CD4-positive, CD25-positive, alpha-beta regulatory T cell (primary cell): ENCODE measurements around the gene FSD2. TPM values are rescaled to one million over a fixed set of nuclear protein-coding genes. Genes with fewer than 3 reads are reported as not detected.

Experiments used
- ATAC-seq, 2 donors: fragments of 150-1000 bp; cut with Tn5 transposase; one replicate each; pipeline ENCODE4 v1.10.0; 2021; ENCODE audit warnings: low read depth in 2 of 2, moderate number of reproducible peaks in 2 of 2, moderate library complexity in 1 of 2
- DNase-seq, 3 donors: peaks; one replicate each; pipeline versions ENCODE4 v3.0.0 to v3.0.0-alpha.2; 2012 to 2022; ENCODE audit warnings: mixed read lengths in 1 of 3
- H3K27ac ChIP-seq: one replicate; pipeline ENCODE4 v1.7.0; 2013; ENCODE audit warnings: mild to moderate bottlenecking, low read length; ENCODE audit not compliant: insufficient read depth, poor library complexity, severe bottlenecking
- H3K27me3 ChIP-seq: one replicate; pipeline ENCODE4 v1.7.0; 2013; ENCODE audit warnings: low read length; ENCODE audit not compliant: control insufficient read depth, insufficient read depth
- H3K36me3 ChIP-seq: one replicate; pipeline ENCODE4 v1.7.0; 2013; ENCODE audit warnings: mild to moderate bottlenecking, low read length, moderate library complexity; ENCODE audit not compliant: control insufficient read depth, insufficient read depth
- H3K4me1 ChIP-seq: 2 replicates; pipeline ENCODE4 v1.7.0; 2013; ENCODE audit warnings: mild to moderate bottlenecking, low read length; ENCODE audit not compliant: insufficient read depth, control insufficient read depth, poor library complexity, severe bottlenecking
- H3K4me3 ChIP-seq: one replicate; pipeline ENCODE4 v1.7.0; 2013; ENCODE audit warnings: low read depth, mild to moderate bottlenecking, low read length, moderate library complexity
- H3K9me3 ChIP-seq, 2 experiments: 1 replicate in 1 of 2; 2 replicates in 1 of 2; pipeline ENCODE4 v1.7.0; 2013; ENCODE audit warnings: low read length in 2 of 2, mild to moderate bottlenecking in 1 of 2, moderate library complexity in 1 of 2; ENCODE audit not compliant: control insufficient read depth in 2 of 2
- H3K27ac Mint-ChIP-seq, 3 donors: one replicate each; pipeline ENCODE4 v1.8.0; 2020 to 2022; ENCODE audit warnings: mild to moderate bottlenecking in 3 of 3, mixed read lengths in 3 of 3, moderate library complexity in 2 of 3
- H3K27me3 Mint-ChIP-seq: one replicate; pipeline ENCODE4 v1.8.0; 2022; ENCODE audit warnings: mild to moderate bottlenecking, mixed read lengths
- H3K36me3 Mint-ChIP-seq: one replicate; pipeline ENCODE4 v1.8.0; 2020; ENCODE audit warnings: mixed read lengths
- H3K4me1 Mint-ChIP-seq, 4 donors: one replicate each; pipeline ENCODE4 v1.8.0; 2020 to 2022; ENCODE audit warnings: mixed read lengths in 4 of 4, mild to moderate bottlenecking in 1 of 4
- H3K4me3 Mint-ChIP-seq, 4 donors: one replicate each; pipeline ENCODE4 v1.8.0; 2020 to 2022; ENCODE audit warnings: mild to moderate bottlenecking in 4 of 4, mixed read lengths in 4 of 4, moderate library complexity in 3 of 4
- H3K9me3 Mint-ChIP-seq, 7 donors: one replicate each; pipeline ENCODE4 v1.8.0; 2020 to 2022; ENCODE audit warnings: mixed read lengths in 7 of 7, mild to moderate bottlenecking in 3 of 7, moderate library complexity in 2 of 7
- polyA plus RNA-seq, 4 donors: library from polyadenylated mRNA; unstranded; fragments of 300-500 nt; fragmentation: Illumina TruSeq; gene quantifications; one replicate each; pipeline ENCODE4 v1.2.3, GENCODE V29; 2021
- total RNA-seq: library from RNA; stranded (reverse); gene quantifications from one replicate; pipeline ENCODE4 v1.2.3, GENCODE V29; 2022

FSD2 gene
- total and polyA plus RNA-seq, 5 donors from 2014 or later: 0.06 to 0.09 TPM; not detected in 3

DNA sequence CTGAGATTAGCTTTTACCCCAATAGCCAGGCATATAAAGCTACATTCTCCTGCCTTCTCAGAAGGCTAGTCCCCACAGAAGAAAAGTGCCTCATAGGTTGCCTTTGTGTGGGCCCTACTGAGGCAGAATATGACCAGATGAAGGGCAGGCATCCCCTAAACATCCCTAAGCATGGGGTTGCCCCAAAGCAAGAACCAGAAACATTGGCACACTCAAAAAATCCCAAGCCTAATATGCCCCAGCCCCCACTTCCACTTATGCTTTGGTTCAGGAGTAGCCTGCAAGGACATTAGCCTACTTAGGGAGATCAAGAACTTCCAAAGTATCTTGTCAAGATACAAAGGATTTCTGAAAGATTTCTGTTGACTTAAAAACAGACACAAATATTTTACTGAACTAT, 33.3 kb upstream of the FSD2 start:
- H3K4me3 ChIP-seq: no peak overlapping the region
- H3K9me3 ChIP-seq: no peaks in the 10 kb centered on the region
- Mint-ChIP-seq H3K27ac (no peak overlapping the region), H3K36me3 (peaks cover 36% of the 10 kb centered on the region), H3K4me1 (peaks cover 0 to 9% (median 0%) of the 10 kb centered on the region in 4 donors), H3K4me3 (no peak overlapping the region), H3K27me3 (no peaks in the 10 kb centered on the region), H3K9me3 (peaks cover 0 to 6% (median 2%) of the 10 kb centered on the region in 7 donors)
- peaks cover 32% of the 10 kb centered on the region for H3K36me3 ChIP-seq
- H3K4me1 ChIP-seq: no peaks in the 10 kb centered on the region
- H3K27me3 ChIP-seq: peaks cover 1% of the 10 kb centered on the region
- ATAC-seq: no peak
- no peak overlapping the region for H3K27ac ChIP-seq
- no peak for DNase-seq

DNA sequence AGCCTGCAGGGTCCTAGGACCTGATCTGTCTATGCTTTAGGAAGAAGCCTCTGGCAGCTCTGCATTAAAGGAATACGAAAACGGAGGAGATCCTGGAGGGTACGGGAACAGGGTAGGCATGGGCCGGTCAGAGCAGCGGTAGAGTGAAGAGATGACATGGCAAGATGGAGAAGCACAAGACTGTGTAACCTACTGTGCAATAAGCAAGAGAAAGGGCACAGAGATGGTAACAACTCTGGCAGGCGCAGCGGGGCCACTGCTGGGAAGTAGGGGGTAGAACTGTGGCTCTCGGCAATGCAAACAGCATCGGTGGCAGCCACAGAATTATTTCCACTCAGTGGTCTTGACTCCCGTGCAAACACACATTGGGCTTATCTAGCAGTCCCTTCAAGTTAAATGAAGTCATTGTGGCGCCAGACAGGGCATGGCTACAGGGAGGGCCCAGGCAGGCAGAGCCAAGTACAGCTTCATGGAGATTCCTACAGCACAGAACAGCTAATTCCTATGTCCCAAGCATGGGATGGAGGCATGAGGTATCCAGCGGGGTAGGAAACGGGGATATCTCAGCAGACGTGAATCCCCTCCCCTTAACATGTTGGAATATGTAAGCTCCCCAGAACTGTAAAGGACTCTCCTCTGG, 32.3 kb upstream of the FSD2 start:
- Histone ChIP-seq H3K4me3 (no peak overlapping the region), H3K27me3 (no peaks in the 10 kb centered on the region), H3K4me1 (no peaks in the 10 kb centered on the region), H3K9me3 (no peaks in the 10 kb centered on the region), H3K36me3 (peaks cover 39% of the 10 kb centered on the region), H3K27ac (no peak overlapping the region)
- Mint-ChIP-seq H3K27me3 (no peaks in the 10 kb centered on the region), H3K36me3 (peaks cover 41% of the 10 kb centered on the region), H3K27ac (peak overlapping the region in 1 of 3 donors; percentile 65), H3K9me3 (peaks cover 0 to 6% (median 0%) of the 10 kb centered on the region in 7 donors), H3K4me3 (peak overlapping the region in 1 of 4 donors; percentile 17), H3K4me1 (peaks cover 0 to 9% (median 0%) of the 10 kb centered on the region in 4 donors)
- no peak for DNase-seq
- peak in 1 of 2 donors; percentile 25 for ATAC-seq

DNA sequence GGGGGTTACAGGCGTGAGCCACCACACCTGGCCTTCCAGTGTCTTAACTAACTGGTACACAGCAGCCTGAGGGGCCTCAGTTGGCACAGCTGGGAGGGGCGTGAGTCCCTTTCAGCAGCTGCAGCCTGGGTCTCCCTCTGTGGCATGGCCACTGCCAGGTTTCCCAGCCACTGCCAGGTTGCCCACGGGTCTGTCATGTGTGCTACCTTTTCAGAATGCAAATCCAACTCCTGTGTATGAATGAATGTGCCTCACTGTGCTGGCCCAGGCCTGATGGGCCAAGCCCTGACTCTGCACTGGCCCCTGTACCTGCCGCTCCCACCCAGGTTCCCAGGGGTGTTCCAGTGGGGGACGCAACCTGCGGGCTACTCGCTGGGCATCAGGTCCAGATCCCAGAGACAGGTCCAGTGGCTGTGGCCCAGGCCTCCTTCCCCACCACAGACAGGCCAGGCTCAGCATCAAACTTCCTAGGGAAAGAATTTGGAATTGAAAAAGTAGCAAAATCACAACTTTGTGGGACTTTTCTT, 29.6 kb upstream of the FSD2 start:
- DNase-seq: no peak
- Histone ChIP-seq H3K9me3 (no peaks in the 10 kb centered on the region), H3K4me3 (no peak overlapping the region), H3K4me1 (no peaks in the 10 kb centered on the region), H3K27me3 (no peaks in the 10 kb centered on the region), H3K36me3 (peaks cover 66% of the 10 kb centered on the region), H3K27ac (no peak overlapping the region)
- H3K4me3 Mint-ChIP-seq: no peak overlapping the region
- no peak for ATAC-seq
- peaks cover 63% of the 10 kb centered on the region for H3K36me3 Mint-ChIP-seq
- no peaks in the 10 kb centered on the region for H3K27me3 Mint-ChIP-seq
- H3K9me3 Mint-ChIP-seq: peaks cover 0 to 6% (median 0%) of the 10 kb centered on the region in 7 donors
- peaks cover 15 to 26% (median 17%) of the 10 kb centered on the region in 4 donors for H3K4me1 Mint-ChIP-seq
- H3K27ac Mint-ChIP-seq: no peak overlapping the region

DNA sequence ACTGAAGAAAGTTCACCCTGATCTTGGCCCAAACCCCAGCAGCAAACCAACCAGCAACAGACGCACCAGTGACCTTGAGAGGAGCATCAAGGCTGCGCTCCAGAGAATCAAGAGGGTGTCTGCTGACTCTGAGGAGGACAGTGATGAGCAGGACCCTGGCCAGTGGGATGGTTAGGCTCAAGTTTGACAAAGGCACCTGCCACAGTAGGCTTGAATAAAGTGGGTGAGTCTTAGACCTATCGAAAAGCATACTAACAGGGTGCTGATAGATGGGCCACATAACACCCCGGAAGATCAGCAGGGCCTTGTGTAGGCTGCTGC, 27.5 kb upstream of the FSD2 start:
- no peaks in the 10 kb centered on the region for H3K27me3 Mint-ChIP-seq
- H3K27me3 ChIP-seq: no peaks in the 10 kb centered on the region
- DNase-seq (no peak), ATAC-seq (no peak)
- no peaks in the 10 kb centered on the region for H3K4me1 ChIP-seq
- H3K9me3 Mint-ChIP-seq: peaks cover 0 to 4% (median 0%) of the 10 kb centered on the region in 7 donors
- peak overlapping the region in 1 of 3 donors; percentile 67 for H3K27ac Mint-ChIP-seq
- peaks cover 19 to 30% (median 24%) of the 10 kb centered on the region in 4 donors for H3K4me1 Mint-ChIP-seq
- H3K36me3 Mint-ChIP-seq: peaks cover 72% of the 10 kb centered on the region
- H3K36me3 ChIP-seq: peaks cover 88% of the 10 kb centered on the region
- H3K4me3 Mint-ChIP-seq: no peak overlapping the region
- H3K4me3 ChIP-seq: no peak overlapping the region
- H3K27ac ChIP-seq: no peak overlapping the region
- no peaks in the 10 kb centered on the region for H3K9me3 ChIP-seq

DNA sequence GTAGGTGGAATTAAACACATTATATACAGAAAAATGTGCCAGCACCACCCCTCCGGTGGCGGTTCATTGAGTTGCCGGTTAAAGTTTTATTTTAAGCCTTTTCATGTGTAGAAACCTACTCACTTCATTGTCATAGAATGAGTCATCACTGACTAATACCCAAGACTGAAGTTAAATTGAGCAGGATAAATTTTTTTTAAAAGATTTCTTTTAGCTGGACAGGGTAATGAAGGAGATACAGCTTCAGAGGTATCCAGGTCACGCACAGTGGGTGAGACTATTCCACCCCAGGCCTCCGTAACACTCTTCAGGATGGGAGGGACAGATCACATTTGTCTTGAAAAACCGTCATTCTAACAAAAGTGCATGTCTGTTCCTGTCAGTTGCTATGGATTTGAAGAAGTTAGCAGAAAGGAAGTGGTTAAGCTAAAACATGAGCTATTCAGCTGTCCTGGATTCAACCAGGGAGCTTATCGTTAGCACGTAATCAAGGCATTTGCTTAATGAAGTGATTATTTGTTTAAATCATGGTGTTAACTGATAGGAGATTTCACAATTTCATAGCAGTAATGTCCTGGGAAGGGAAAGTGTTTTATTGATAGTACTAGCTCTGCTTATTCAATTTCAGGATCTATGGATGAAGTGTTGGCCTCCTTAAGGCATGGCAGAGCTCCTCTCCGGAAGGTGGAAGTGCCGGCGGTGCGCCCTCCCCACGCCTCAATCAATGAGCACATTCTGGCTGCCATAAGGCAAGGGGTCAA, 26.9 kb upstream of the FSD2 start:
- H3K27me3 ChIP-seq: no peaks in the 10 kb centered on the region
- Mint-ChIP-seq H3K9me3 (peaks cover 0 to 1% (median 0%) of the 10 kb centered on the region in 7 donors), H3K4me1 (peaks cover 19 to 30% (median 24%) of the 10 kb centered on the region in 4 donors), H3K36me3 (peaks cover 73% of the 10 kb centered on the region), H3K4me3 (peak overlapping the region in 1 of 4 donors; percentile 21), H3K27ac (peak overlapping the region in 2 of 3 donors; percentile 26 to 67), H3K27me3 (no peaks in the 10 kb centered on the region)
- no peak overlapping the region for H3K27ac ChIP-seq
- no peaks in the 10 kb centered on the region for H3K9me3 ChIP-seq
- DNase-seq (peak in 1 of 3 donors; percentile 63), ATAC-seq (peak; percentile 66 to 70)
- peaks cover 93% of the 10 kb centered on the region for H3K36me3 ChIP-seq
- H3K4me3 ChIP-seq: no peak overlapping the region
- H3K4me1 ChIP-seq: no peaks in the 10 kb centered on the region

DNA sequence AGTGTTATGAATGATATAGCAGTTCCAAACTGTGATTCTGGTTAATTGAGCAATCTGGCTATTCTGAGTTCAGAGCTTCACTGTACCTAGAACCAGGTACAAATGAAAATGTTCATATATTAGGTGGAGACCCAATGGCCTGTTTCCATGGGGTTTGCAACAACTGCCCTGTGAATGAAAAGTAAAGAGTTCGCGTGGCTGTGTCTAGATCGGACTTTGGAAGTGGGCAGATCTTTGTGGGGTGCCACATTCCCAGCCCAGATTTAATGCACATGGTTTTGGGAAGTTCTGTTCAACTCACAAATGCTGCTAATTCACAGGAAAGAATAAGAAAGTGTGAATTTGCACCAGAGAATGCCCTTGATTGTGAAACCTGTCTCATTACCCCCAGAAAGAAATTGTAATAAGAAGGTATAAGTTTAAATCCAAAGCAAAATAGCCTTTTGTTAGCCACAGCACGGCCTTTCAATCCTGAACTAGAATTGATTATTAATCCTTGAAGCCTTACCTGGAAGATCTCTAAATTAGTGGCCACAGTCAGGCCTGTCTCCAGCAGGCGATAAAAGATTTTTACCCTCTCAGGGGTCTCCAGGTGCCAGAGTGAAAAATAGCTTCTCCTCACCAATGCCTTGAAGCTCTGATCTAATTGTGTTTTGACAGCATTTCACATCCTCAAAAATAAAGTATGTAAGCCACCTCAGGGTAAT, 26.2 kb upstream of the FSD2 start:
- H3K4me1 ChIP-seq: no peaks in the 10 kb centered on the region
- peaks cover 97% of the 10 kb centered on the region for H3K36me3 ChIP-seq
- Mint-ChIP-seq H3K9me3 (no peaks in the 10 kb centered on the region), H3K4me1 (peaks cover 19 to 30% (median 24%) of the 10 kb centered on the region in 4 donors), H3K4me3 (no peak overlapping the region), H3K27me3 (no peaks in the 10 kb centered on the region), H3K27ac (peak overlapping the region in 2 of 3 donors; percentile 26 to 67), H3K36me3 (peaks cover 68% of the 10 kb centered on the region)
- no peak for ATAC-seq
- no peak overlapping the region for H3K27ac ChIP-seq
- H3K27me3 ChIP-seq: no peaks in the 10 kb centered on the region
- H3K9me3 ChIP-seq: no peaks in the 10 kb centered on the region
- no peak overlapping the region for H3K4me3 ChIP-seq
- DNase-seq: no peak

DNA sequence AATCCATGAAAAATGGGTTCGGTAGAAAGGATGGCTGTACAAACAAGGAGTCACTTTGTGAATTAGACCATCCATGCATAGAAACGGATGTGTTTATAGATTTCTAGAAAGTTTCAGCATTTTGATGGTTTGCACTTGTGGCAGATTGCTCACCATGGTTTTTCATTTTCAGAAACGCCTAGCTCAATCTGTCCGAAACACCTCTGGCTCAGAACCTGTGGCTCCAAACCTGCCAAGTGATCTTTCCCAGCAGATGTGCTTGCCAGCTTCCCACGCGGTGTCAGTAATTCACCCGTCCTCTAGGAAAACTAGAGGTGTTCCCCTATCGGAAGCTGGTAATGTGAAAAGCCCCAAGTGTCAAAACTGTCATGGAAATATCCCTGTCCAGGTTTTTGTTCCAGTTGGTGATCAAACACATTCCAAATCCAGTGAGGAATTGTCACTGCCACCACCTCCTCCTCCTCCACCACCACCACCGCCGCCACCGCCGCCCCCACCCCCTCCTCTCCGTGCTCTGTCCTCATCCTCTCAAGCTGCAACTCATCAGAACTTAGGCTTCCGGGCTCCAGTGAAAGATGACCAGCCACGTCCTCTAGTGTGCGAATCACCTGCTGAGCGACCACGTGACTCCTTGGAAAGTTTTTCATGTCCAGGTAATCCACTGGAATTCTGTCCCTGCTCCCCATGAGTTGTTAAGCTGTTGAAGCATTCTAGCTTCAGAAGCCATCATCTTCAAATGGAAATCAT, 24.7 kb upstream of the FSD2 start:
- Mint-ChIP-seq H3K36me3 (peaks cover 68% of the 10 kb centered on the region), H3K4me1 (peaks cover 17 to 30% (median 23%) of the 10 kb centered on the region in 4 donors), H3K27ac (peak overlapping the region in 1 of 3 donors; percentile 5), H3K4me3 (no peak overlapping the region), H3K27me3 (no peaks in the 10 kb centered on the region), H3K9me3 (no peaks in the 10 kb centered on the region)
- Histone ChIP-seq H3K27ac (no peak overlapping the region), H3K4me1 (no peaks in the 10 kb centered on the region), H3K4me3 (no peak overlapping the region), H3K9me3 (no peaks in the 10 kb centered on the region), H3K36me3 (peaks cover 97% of the 10 kb centered on the region), H3K27me3 (no peaks in the 10 kb centered on the region)
- ATAC-seq: no peak
- no peak for DNase-seq
